ENCODE data around the gene KEAP1. TPM values are rescaled to one million over a fixed set of nuclear protein-coding genes. Genes with fewer than 3 reads are reported as not detected.
"Not testable (repeated sequence)": the region's sequence is repeated elsewhere in the genome, so short reads cannot be mapped to it uniquely, and the experiment has no call there.

The KEAP1 gene
- polyA plus RNA-seq, 2 donors, result 54.2 to 63.9 TPM

DNA sequence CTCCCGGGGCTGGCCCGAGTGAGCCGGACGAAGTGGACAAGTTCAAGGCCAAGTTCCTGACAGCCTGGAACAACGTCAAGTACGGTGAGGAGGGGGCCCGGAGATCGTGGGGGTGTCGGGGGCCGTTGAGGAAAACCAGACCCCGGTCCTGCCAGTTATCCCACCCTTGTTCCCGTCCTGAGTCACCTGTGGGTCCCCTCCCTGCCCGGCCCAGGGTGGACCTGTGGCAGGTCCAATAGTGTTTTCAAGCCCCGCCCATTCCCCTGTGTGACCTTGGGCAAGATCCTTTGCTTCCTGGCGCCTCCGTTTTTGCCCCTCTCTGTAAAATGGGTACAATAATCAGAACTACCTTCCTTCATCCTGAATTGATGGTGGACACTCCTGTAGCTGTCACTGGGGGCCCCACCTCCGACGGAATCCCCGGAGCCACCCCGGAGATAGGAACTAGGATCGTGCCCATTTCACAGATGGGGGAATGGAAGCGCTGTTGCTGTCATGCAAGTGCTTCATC is 41.1 kb upstream of the KEAP1 start:
- Histone ChIP-seq H3K36me3 (ENCODE audit: control insufficient read depth in 2 of 2, insufficient read depth in 2 of 2, low read length in 1 of 2) (peaks cover 5 to 21% of the 10 kb centered on the region in 2 donors), H3K27ac (ENCODE audit: low read depth in 2 of 2, low read length in 1 of 2) (peak overlapping the region; percentile 76 to 86), H3K4me1 (ENCODE audit: control insufficient read depth in 2 of 2, insufficient read depth in 2 of 2, low read length in 1 of 2) (peaks cover 0 to 5% of the 10 kb centered on the region in 2 donors), H3K27me3 (ENCODE audit: control insufficient read depth in 1 of 2, insufficient read depth in 2 of 2, low read length in 2 of 2) (no peaks in the 10 kb centered on the region), H3K4me3 (ENCODE audit: low read depth in 1 of 2, low read length in 2 of 2) (peak overlapping the region; percentile 86 to 89), H3K9me3 (ENCODE audit: control insufficient read depth in 2 of 2, insufficient read depth in 1 of 2, low read depth in 1 of 2, low read length in 1 of 2) (peaks cover 0 to 2% of the 10 kb centered on the region in 2 donors)
- 15% methylated on average over 22 of the region's 22 CpGs for WGBS, 2 donors

DNA sequence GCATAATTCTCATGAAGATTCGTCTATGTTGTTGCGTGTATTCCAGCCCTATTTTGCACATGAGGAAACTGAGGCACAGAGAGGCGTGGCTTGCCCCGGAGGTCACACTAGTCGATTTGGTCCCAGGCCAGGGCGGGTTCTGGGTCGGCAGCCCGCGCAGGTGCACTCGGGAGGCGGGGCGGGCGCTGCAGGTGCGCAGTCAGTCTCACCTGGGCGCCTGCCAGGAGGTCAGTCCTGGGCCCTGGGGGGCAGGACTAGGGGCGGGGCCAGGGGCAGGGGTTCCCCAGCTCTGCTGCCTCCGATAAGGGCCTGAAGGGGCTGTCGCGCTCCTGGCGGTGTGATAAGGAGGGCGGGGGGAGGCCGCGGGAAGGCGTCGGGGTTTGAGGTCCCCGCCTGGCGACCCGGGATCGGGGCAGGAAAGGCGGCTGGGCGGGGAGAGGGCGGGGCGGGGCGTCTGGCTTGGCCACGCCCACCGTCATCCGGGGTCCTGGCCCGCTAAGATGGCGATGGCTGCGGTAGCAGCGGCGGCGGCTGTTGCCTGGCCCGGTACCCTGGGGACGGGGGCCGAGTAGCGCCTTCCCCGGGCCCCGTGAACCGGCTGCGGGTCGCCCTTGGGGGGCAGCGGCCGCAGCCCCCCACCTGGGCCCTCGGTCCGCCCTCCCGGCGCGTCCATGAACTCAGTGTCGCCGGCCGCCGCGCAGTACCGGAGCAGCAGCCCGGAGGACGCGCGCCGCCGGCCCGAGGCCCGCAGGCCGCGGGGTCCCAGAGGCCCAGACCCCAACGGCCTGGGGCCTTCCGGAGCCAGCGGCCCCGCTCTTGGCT is 40.5 kb upstream of the KEAP1 start, which contains the start of gene ATG4D:
Gene ATG4D, plus strand, starts transcription at position 485 of the 822 bp plus-strand sequence. Its CDS starts 187 bp downstream, at position 672.
- peaks cover 0 to under 1% of the 10 kb centered on the region in 2 donors for H3K9me3 ChIP-seq (ENCODE audit: control insufficient read depth in 2 of 2, insufficient read depth in 1 of 2, low read depth in 1 of 2, low read length in 1 of 2)
- 1% methylated on average over 72 to 79 of the region's 79 CpGs for WGBS, 2 donors
- H3K4me1 ChIP-seq (ENCODE audit: control insufficient read depth in 2 of 2, insufficient read depth in 2 of 2, low read length in 1 of 2), result peaks cover 0 to 5% of the 10 kb centered on the region in 2 donors
- no peaks in the 10 kb centered on the region for H3K27me3 ChIP-seq (ENCODE audit: control insufficient read depth in 1 of 2, insufficient read depth in 2 of 2, low read length in 2 of 2)
- peaks cover 4 to 15% of the 10 kb centered on the region in 2 donors for H3K36me3 ChIP-seq (ENCODE audit: control insufficient read depth in 2 of 2, insufficient read depth in 2 of 2, low read length in 1 of 2)
- H3K27ac ChIP-seq (ENCODE audit: low read depth in 2 of 2, low read length in 1 of 2), result peak within 1 kb of the TSS; percentile 76 to 86
- H3K4me3 ChIP-seq (ENCODE audit: low read depth in 1 of 2, low read length in 2 of 2), result peak within 1 kb of the TSS; percentile 86 to 89

- H3K36me3 ChIP-seq (ENCODE audit: control insufficient read depth in 2 of 2, insufficient read depth in 2 of 2, low read length in 1 of 2), result peaks cover 0 to 11% of the 10 kb centered on the region in 2 donors
- peaks cover 0 to 5% of the 10 kb centered on the region in 2 donors for H3K4me1 ChIP-seq (ENCODE audit: control insufficient read depth in 2 of 2, insufficient read depth in 2 of 2, low read length in 1 of 2)
- no peaks in the 10 kb centered on the region for H3K9me3 ChIP-seq (ENCODE audit: control insufficient read depth in 2 of 2, insufficient read depth in 1 of 2, low read depth in 1 of 2, low read length in 1 of 2)
- peak overlapping the region in 1 of 2 donors; percentile 76 for H3K27ac ChIP-seq (ENCODE audit: low read depth in 2 of 2, low read length in 1 of 2)
- peak overlapping the region; percentile 86 to 89 for H3K4me3 ChIP-seq (ENCODE audit: low read depth in 1 of 2, low read length in 2 of 2)
- 50 to 52% methylated on average over 8 of the region's 8 CpGs for WGBS, 2 donors
- no peaks in the 10 kb centered on the region for H3K27me3 ChIP-seq (ENCODE audit: control insufficient read depth in 1 of 2, insufficient read depth in 2 of 2, low read length in 2 of 2)
Observed at GRCh38 chr19:10543059-10543419, 39.9 kb upstream of the KEAP1 start.

DNA sequence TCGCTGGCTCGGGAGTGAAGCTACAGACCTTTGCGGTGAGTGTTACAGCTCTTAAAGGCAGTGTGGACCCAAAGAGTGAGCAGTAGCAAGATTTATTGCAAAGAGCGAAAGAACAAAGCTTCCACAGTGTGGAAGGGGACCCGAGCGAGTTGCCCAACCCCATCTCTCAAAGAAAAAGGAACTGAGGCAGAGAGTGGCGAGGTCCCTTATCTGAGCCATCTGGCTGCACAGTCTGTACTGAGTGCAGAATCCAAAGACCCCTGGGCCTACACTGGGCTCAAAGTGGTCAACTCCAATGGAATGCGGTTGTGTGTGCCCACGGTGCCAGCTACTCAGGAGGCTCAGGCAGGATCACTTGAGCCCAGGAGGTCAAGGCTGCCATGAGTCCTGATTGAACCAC is 35.9 kb upstream of the KEAP1 start:
- H3K4me3 ChIP-seq (ENCODE audit: low read depth in 1 of 2, low read length in 2 of 2); H3K9me3 ChIP-seq (ENCODE audit: control insufficient read depth in 2 of 2, insufficient read depth in 1 of 2, low read depth in 1 of 2, low read length in 1 of 2); H3K27me3 ChIP-seq (ENCODE audit: control insufficient read depth in 1 of 2, insufficient read depth in 2 of 2, low read length in 2 of 2); H3K27ac ChIP-seq (ENCODE audit: low read depth in 2 of 2, low read length in 1 of 2); H3K36me3 ChIP-seq (ENCODE audit: control insufficient read depth in 2 of 2, insufficient read depth in 2 of 2, low read length in 1 of 2); H3K4me1 ChIP-seq (ENCODE audit: control insufficient read depth in 2 of 2, insufficient read depth in 2 of 2, low read length in 1 of 2): not testable (repeated sequence)
- WGBS, 2 donors, result 78% methylated on average over 7 to 9 of the region's 9 CpGs

- no peak overlapping the region for H3K27ac ChIP-seq (ENCODE audit: low read depth in 2 of 2, low read length in 1 of 2)
- WGBS, 2 donors, result 72 to 73% methylated on average over 20 of the region's 20 CpGs
- H3K9me3 ChIP-seq (ENCODE audit: control insufficient read depth in 2 of 2, insufficient read depth in 1 of 2, low read depth in 1 of 2, low read length in 1 of 2), result no peaks in the 10 kb centered on the region
- H3K27me3 ChIP-seq (ENCODE audit: control insufficient read depth in 1 of 2, insufficient read depth in 2 of 2, low read length in 2 of 2), result no peaks in the 10 kb centered on the region
- H3K4me3 ChIP-seq (ENCODE audit: low read depth in 1 of 2, low read length in 2 of 2), result no peak overlapping the region
- H3K4me1 ChIP-seq (ENCODE audit: control insufficient read depth in 2 of 2, insufficient read depth in 2 of 2, low read length in 1 of 2), result peaks cover 0 to 5% of the 10 kb centered on the region in 2 donors
- H3K36me3 ChIP-seq (ENCODE audit: control insufficient read depth in 2 of 2, insufficient read depth in 2 of 2, low read length in 1 of 2), result no peaks in the 10 kb centered on the region
Observed at GRCh38 chr19:10538204-10538983, 35.2 kb upstream of the KEAP1 start.

GRCh38 chr19:10537668-10538067 is 34.5 kb upstream of the KEAP1 start:
- Histone ChIP-seq H3K9me3 (ENCODE audit: control insufficient read depth in 2 of 2, insufficient read depth in 1 of 2, low read depth in 1 of 2, low read length in 1 of 2) (no peaks in the 10 kb centered on the region), H3K27me3 (ENCODE audit: control insufficient read depth in 1 of 2, insufficient read depth in 2 of 2, low read length in 2 of 2) (no peaks in the 10 kb centered on the region), H3K36me3 (ENCODE audit: control insufficient read depth in 2 of 2, insufficient read depth in 2 of 2, low read length in 1 of 2) (no peaks in the 10 kb centered on the region), H3K4me3 (ENCODE audit: low read depth in 1 of 2, low read length in 2 of 2) (no peak overlapping the region), H3K27ac (ENCODE audit: low read depth in 2 of 2, low read length in 1 of 2) (no peak overlapping the region), H3K4me1 (ENCODE audit: control insufficient read depth in 2 of 2, insufficient read depth in 2 of 2, low read length in 1 of 2) (peaks cover 0 to 5% of the 10 kb centered on the region in 2 donors)
- WGBS, 2 donors, result 73 to 74% methylated on average over 11 of the region's 11 CpGs

DNA sequence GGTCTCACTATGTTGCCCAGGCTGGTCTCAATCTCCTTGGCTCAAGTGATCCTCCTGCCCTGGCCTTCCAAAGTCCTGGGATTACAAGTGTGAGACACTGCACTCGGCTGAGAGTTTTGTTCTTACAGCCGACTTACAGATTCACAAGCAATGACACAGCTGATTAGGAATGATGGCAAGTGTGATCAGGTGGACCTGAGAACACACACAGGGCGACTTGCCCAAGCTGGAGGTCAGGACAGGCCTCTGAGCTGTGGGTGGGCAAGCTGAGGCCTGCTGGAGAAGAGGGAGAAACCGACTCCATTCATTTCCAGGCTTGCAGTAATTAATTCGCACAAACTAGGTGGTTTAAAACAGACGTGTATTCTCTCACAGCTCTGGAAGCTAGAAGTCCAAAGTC is 32.5 kb upstream of the KEAP1 start:
- Histone ChIP-seq H3K27ac (ENCODE audit: low read depth in 2 of 2, low read length in 1 of 2) (peak overlapping the region; percentile 52 to 62), H3K4me3 (ENCODE audit: low read depth in 1 of 2, low read length in 2 of 2) (no peak overlapping the region), H3K9me3 (ENCODE audit: control insufficient read depth in 2 of 2, insufficient read depth in 1 of 2, low read depth in 1 of 2, low read length in 1 of 2) (no peaks in the 10 kb centered on the region), H3K27me3 (ENCODE audit: control insufficient read depth in 1 of 2, insufficient read depth in 2 of 2, low read length in 2 of 2) (no peaks in the 10 kb centered on the region), H3K4me1 (ENCODE audit: control insufficient read depth in 2 of 2, insufficient read depth in 2 of 2, low read length in 1 of 2) (peaks cover 0 to 5% of the 10 kb centered on the region in 2 donors), H3K36me3 (ENCODE audit: control insufficient read depth in 2 of 2, insufficient read depth in 2 of 2, low read length in 1 of 2) (no peaks in the 10 kb centered on the region)
- 45 to 55% methylated on average over 6 of the region's 6 CpGs for WGBS, 2 donors

- Histone ChIP-seq H3K27me3 (ENCODE audit: control insufficient read depth in 1 of 2, insufficient read depth in 2 of 2, low read length in 2 of 2) (no peaks in the 10 kb centered on the region), H3K27ac (ENCODE audit: low read depth in 2 of 2, low read length in 1 of 2) (peak overlapping the region; percentile 62 to 70), H3K4me3 (ENCODE audit: low read depth in 1 of 2, low read length in 2 of 2) (no peak overlapping the region), H3K9me3 (ENCODE audit: control insufficient read depth in 2 of 2, insufficient read depth in 1 of 2, low read depth in 1 of 2, low read length in 1 of 2) (no peaks in the 10 kb centered on the region), H3K4me1 (ENCODE audit: control insufficient read depth in 2 of 2, insufficient read depth in 2 of 2, low read length in 1 of 2) (peaks cover 0 to 5% of the 10 kb centered on the region in 2 donors), H3K36me3 (ENCODE audit: control insufficient read depth in 2 of 2, insufficient read depth in 2 of 2, low read length in 1 of 2) (no peaks in the 10 kb centered on the region)
- 54 to 55% methylated on average over 10 of the region's 10 CpGs for WGBS, 2 donors
Observed at GRCh38 chr19:10533646-10534386, 30.7 kb upstream of the KEAP1 start.

- no peak overlapping the region for H3K27ac ChIP-seq (ENCODE audit: low read depth in 2 of 2, low read length in 1 of 2)
- H3K4me3 ChIP-seq (ENCODE audit: low read depth in 1 of 2, low read length in 2 of 2), result no peak overlapping the region
- WGBS, 2 donors, result 88 to 92% methylated on average over 1 of the region's 1 CpG
- H3K9me3 ChIP-seq (ENCODE audit: control insufficient read depth in 2 of 2, insufficient read depth in 1 of 2, low read depth in 1 of 2, low read length in 1 of 2), result no peaks in the 10 kb centered on the region
- H3K27me3 ChIP-seq (ENCODE audit: control insufficient read depth in 1 of 2, insufficient read depth in 2 of 2, low read length in 2 of 2), result no peaks in the 10 kb centered on the region
- no peaks in the 10 kb centered on the region for H3K36me3 ChIP-seq (ENCODE audit: control insufficient read depth in 2 of 2, insufficient read depth in 2 of 2, low read length in 1 of 2)
- H3K4me1 ChIP-seq (ENCODE audit: control insufficient read depth in 2 of 2, insufficient read depth in 2 of 2, low read length in 1 of 2), result peaks cover 0 to 5% of the 10 kb centered on the region in 2 donors
Observed at GRCh38 chr19:10532457-10532856, 29.3 kb upstream of the KEAP1 start.
